Renal pelvis (tissue), 4 donors: ENCODE measurements around the gene TESMIN. TPM values are rescaled to one million over a fixed set of nuclear protein-coding genes. Genes with fewer than 3 reads are reported as not detected.

Experiments used
- DNase-seq: peaks from one replicate; pipeline ENCODE4 v3.0.0-alpha.2; 2013
- polyA plus RNA-seq, 3 donors: library from polyadenylated mRNA; unstranded; fragments of 120-200 nt; gene quantifications; one replicate each; pipeline ENCODE4 v1.2.1, GENCODE V29; 2013; ENCODE audit not compliant: insufficient read length in 3 of 3

Gene TESMIN
- polyA plus RNA-seq, 3 donors, result 17.0 to 21.5 (median 21.3) TPM

DNA sequence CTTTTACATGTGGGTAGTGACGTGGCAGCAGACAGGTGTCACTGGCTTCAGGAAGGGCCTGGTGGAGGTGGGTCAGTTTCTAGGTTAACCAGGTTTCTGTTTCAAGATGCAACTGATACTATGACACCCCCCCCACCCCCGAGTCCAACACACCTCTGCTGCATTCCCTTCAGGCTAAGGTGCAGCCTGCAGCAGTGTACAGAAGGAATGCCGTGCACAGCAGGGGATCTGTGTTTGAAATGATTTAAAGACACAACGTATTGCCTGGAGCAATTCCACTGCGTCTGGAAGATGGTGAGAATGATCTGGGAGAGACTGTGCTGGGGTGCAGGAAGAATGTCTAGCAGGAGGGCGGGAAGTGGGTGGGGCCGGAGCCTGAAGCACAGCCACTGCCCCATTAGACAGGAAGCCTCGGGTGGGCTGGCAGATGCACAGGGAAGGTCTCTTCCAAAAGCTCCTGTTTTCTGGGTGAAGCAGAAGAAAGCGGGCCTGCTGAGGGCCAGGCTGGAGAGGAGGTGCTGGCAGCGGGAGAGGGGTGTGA lies 11.9 kb upstream of the TESMIN start:
- DNase-seq, result no peak

DNA sequence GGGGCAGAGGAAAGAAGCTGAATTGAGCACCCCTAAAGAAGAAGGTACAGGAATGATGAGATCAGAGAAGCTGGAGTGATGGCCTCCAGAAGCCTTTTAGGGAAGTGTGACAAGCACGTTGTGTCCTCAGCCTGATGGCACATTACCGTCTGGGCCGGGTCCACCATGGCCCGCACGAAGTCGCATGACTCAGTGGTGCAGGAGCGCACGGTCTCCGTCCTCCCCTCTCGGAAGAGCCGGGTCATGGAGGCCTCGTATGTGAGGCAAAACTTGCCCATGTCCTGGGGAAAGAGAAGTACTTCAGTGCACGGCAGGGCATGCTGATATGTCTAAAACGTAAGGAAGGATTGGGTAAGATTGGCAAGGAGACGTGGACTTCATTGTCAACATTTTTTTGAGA lies 11.2 kb upstream of the TESMIN start:
- DNase-seq, result no peak

DNA sequence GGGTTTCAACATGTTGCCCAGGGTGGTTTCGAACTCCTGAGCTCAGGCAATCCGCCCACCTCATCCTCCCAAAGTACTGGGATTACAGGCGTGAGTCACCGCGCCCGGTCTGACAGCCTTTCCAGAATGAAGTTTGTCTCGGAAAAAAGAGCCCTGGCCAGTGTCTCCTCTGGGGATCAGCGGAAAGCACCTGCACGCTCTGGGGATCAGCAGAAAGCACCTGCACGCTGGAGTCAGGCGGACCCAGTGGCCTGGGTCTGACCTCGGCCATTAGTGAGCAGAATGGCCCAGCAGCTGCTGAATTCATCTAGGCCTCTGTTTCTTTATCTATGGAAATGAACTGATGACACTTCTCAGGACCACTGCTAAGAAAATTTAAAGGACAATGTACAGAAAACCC lies 10.5 kb upstream of the TESMIN start:
- no peak for DNase-seq

DNA sequence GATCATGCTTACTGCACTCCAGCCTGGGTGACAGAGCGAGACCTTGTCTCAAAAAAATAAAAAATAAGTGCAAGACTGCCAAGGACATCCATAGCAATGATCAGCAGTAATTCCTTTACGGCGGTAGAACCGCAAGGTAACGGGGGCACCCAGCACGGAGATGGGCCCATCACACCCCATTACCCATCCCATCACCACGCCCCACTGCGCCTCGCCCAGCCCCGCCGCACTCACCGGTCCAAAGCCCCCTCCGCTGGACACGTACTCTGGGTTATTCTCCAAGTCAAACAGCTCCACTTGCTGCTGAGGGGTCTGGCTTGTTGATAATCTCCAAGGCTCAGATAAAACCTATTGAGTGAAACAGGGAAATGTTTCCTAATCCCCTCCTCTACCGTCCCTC lies 8.7 kb upstream of the TESMIN start:
- no peak for DNase-seq

DNA sequence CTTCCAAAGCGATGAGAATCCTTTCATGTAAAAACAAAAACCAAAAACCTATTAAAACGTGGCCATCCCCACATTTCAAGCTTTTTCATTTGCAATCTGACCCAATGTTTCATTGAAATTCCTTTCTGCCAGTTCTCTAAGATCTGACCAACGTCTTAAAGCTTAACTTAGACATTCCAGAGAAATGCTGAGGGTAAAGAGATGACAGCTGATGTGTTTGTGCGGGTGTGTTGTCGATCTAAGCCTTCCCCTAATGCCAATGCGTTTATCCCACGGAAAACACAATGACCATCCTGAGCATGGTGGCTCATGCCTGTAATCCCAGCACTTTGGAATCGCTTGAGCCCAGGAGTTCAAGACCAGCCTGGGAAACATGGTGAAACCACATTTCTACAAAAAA lies 6.4 kb upstream of the TESMIN start:
- no peak for DNase-seq

DNA sequence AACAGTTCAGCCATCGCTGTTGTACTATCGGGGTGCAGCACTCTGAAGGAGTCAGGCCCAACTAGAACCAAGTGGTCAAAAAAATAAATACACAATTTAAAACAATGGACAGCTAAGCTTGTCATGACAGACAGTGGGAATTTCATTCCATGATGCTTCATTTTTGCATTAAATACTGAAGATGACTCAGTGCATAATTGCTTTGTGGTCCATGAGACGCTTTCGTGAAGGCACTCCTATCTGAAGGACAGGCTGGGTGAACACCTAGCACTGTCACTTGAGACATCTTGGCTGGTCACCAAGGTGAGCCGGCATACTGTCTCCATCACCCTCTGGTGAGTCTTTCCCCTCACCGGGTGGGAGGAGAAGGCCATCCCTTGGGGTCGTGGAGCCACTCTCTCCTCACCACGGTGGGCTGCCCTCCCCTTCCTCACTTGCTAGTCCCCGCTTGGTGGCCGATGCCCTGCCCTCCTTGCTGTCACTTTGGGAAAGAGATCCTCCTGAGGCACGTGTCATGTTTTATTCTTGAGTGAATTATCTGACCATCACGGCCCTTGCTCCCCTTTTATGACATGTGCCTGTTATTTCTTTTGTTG lies 4.9 kb upstream of the TESMIN start:
- no peak for DNase-seq

DNA sequence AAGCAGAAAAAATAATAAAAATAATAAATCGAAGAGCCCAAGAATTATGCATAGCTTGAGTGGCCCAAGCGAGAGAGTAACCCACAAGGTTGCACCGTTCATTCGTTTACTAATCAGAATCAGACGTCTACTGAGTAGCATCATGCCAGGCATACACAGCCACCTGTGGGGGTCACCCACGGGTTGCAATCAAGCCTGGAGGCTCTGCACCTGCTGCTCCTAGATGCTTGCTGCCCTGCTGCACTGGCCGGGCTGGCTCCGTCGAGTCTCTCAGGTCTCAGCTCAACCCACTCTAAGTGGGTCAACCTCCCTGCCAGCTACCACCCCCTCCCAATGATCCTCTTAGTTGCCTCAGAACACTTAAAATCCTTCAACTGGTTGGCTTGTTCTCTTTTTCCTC lies 2.0 kb upstream of the TESMIN start:
- DNase-seq, result no peak

DNA sequence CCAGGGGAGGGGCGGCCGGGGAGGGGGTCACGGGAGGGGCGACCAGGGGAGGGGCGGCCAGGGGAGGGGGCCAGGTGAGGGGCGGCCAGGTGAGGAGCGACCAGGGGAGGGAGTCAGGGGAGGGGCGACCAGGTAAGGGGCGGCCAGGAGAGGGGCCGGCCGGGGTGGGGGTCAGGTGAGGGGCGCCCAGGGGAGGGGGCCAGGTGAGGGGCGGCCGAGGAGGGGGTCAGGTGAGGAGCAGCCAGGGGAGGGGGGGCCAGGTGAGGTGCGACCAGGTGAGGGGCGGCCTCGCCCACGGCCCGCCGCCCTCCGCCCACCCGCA lies 355 bp downstream of the TESMIN start:
- no peak for DNase-seq

DNA sequence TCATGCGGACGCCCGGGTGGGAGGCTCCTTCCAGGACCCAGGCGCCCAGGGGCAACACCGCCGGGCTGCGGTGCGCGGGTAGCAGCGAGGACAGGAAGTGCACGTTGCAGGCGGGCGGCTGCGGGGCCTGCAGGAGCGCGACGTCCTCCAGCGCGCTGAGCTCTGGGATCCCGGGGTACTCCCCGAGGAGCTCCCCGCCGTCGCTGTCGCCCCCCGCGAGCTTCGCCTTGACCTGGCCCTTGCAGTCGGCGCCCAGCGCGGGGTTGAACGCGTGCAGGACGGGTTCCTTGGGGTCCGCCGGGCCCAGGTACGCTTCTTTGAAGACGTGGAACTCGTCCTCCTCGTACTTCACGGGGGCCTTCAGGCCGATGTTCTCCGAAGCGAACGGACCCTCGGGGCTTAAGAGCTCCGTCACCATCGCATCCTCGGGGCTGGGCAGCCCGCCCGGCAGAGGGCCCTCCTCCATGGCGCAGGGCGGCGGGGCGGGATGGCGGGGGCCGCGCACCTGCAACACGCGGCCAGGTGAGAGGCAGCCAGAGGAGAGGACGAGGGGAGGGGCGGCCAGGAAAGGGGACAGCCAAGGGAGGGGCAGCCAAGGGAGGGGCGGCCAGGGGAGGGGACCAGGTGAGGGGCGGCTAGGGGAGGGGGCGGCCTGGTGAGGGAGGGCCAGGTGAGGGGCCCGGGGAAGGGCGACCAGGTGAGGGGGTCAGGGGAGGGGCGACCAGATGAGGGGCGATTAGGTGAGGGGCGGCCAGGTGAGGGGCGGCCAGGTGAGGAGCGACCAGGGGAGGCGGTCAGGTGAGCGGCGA lies 921 bp downstream of the TESMIN start:
- DNase-seq, result no peak

DNA sequence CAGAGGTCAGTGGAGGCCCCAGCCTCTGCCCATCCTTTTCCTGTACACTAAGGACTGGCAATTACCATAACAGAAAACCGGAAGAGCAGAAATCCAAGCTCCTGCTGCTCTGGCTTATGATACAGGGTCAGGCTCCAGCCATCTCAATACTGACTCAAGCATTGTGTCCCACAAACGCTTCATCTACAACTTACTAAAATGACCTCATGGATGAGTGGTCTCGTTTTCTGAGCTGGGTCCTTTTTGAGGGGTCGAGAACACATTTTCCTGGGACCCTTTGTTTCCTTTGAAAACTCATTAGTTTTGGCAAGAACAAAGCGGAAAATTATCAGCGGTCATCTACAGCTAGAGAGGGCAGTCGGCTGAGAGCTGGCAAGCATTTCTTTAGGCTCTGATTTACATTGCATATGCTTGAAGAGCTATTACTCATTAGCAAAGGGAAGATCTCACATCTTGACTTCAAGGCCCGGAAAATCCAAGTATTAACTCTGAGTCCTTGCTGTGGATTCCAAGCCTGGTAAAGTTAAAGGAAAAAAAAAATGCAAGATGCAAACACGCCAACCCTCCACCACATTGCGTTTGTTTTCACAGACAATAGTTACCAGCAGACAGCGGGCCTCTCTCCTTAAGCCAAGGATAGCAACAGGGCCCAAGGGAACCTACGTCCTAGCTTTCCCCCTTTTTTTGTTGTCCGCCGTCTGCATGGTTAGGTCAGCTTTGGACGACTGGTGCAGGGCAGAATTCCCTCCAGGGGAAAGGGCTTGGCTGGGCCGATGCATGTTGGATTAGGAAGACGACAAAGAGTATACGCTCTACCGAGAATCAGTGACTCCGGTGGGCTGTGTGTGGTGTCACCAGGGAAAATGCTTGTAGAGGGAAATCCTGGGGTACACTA lies 1.8 kb downstream of the TESMIN start:
- DNase-seq, result no peak

DNA sequence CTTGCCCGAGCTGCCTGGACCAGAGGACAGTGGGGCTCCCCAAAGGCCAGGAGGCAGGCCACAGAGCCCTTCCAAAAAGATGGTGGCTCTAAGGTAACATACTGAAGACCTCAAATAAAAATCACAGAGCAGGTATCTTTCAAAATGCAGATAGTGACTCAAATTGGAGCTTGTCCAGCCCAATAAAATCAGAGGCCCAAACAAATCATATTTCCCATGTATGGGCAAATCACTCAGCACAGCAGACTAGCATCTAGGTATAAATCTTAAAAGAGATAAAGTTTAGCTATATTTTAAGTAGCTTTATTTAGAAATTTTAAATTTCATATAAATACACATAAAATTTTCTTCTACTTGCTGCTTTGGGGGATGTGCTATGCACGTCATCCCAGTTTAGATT lies 3.3 kb downstream of the TESMIN start:
- DNase-seq, result no peak

DNA sequence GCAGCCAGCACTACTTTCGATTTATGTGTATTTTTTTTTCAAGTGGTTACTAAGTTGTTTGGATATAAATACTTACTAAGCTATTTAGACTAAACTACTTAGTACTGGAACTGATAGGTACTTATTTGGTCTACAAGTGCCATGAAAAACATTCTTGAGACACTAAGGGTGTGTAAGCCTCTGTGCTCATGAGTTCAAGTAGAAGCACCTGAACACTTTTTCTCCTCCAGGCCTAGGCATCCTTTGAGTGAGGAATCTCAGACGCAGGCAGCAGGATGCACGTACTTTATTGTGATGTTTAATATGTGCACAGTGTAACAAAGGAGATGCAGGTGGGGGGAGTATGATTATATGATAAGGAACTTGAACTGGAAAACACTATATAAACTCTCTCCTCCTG lies 7.8 kb downstream of the TESMIN start:
- no peak for DNase-seq

DNA sequence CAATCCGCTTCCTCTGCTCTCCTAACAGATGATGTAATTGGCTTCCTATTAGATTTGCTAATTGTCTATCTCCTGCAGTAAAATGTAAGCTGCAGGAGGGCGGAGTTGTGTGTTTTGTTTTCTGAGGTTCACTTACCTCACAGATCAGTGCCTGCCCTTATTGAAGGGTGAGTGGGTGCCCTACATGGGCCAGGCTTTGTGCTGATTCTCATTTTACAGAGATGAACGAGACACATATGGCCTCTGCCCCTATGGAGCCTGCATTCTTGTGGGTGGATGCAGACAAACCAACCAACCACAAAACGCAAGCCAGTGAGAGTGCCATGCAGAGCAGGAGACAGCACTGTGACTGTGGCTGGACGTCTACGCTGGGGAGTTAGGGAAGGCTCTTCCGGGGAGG lies 9.9 kb downstream of the TESMIN start:
- no peak for DNase-seq

DNA sequence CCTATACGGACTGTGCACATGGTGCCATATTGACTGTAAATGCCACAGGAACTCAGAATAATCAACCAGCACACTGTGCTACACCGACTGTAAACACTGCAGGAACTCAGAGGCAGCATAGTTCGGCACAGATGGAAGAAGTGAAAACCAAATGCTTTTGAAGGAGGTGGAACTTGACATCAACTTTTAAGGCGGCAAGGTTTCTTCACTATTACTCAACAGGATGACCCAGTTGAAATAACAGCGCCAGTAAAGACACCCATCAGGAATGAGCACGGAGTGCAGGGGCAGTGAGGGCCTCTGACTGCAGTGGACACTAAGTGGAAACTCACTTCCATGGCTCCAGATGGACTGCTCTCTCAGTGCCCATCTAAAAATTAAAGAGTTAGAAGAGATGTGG lies 15.7 kb downstream of the TESMIN start:
- no peak for DNase-seq

DNA sequence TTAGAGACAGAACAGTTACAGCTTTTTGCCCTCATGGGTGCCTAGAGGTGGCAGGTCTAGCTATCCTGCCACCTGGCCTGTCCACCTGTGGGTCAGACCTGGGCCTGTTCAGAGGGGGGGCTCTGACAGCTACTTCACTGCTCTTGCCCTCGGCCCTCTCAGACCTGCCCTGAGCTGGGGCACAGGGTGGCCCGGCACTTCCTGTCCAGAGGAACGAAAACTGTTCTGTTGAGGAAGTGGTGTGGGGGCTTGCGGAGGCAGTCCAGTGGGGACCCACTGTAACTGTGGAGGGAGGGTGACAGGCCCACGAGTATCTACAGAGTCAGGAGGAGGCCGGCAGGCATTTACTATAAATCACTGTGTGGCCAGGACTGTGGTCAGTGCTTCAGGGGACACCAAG lies 16.2 kb downstream of the TESMIN start:
- DNase-seq, result no peak

DNA sequence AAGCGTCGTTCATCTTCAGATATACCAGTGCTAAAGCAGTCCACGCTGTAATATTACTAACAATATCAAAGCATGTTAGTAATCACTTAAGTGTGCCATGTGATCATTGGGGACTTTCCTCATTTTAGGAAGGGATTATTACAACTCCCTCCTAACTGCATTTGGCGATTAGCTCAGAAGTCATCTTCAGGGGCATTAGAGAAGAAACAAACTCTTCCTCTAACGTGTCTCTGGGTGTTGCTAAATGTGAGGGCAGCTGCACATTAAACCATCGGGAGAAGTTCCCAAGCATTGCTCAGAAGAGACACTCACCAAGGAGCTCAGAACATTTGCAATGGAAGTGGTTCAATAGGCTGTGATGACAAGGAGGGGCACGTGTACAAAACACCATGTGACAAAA lies 17.2 kb downstream of the TESMIN start:
- no peak for DNase-seq

DNA sequence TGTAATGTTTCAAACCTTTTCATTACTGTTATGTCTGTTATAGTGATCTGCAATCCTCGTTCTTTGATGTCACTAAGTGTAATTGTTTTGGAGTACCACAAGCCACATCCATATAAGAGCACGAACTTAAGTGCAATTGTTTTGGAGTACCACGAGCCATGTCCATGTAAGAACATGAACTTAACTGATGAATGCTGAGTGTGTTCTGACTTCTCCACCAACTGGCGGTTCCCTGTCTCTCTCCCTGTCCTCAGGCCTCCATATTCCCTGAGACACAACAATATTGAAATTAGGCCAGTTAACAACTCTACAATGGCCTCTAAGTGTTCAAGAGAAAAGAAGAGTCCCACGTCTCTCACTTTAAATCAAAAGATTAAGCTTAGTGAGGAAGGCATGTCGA lies 23.5 kb downstream of the TESMIN start:
- DNase-seq, result no peak

DNA sequence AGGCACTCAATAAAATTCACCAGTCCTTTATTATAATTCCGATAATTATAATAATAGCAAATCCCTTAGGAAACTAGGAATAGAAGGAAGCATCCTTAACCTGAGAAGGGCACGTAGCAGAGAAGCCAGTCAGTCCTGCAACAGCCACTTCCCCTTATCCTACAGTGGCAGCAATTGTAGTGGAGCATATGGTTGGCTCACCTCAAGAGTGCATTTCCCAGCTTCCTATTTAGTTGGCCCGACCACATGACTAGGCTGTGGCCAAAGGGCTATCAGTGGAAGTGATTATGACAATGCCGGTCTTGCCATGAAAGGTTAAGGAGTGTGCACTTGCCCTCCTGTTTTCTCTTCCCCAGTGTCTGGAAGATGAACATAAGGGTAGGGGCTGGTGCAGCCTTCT lies 27.0 kb downstream of the TESMIN start:
- DNase-seq, result no peak

DNA sequence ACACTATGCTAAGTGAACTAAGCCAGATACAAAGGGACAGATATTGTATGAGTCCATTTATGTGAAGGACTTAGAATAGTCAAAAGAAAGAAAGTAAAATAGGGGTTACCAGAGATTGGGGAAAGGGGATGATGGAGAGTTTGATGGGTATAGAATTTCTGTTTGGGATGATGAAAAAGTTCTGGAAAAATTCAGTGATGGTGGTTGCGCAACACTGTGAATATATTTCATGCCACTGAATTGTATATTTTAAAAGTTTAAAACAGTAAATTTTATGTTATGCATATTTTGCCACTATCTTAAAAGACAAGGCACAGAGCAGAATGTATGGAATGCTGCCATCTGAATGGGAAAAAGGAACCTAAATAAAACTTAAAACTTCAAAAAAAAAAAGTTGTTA lies 29.2 kb downstream of the TESMIN start:
- no peak for DNase-seq

DNA sequence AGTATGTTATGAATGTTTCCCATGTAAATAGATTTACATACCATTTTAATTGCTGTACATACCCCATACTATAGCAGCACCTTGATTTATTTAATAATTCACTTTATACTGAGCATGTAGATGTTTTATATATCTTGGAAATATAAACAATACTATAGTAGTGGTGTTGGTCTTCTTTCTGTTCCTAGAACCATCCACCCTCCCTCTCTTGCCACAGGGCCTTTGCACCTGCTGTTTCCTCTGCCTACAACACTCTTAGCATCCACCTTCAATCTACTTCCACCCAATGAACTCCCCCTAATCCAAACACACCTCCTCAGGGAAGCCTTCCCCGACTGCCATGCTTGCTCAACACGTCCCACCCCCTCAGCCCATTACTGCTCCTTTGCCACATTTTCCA lies 30.2 kb downstream of the TESMIN start:
- DNase-seq, result no peak

DNA sequence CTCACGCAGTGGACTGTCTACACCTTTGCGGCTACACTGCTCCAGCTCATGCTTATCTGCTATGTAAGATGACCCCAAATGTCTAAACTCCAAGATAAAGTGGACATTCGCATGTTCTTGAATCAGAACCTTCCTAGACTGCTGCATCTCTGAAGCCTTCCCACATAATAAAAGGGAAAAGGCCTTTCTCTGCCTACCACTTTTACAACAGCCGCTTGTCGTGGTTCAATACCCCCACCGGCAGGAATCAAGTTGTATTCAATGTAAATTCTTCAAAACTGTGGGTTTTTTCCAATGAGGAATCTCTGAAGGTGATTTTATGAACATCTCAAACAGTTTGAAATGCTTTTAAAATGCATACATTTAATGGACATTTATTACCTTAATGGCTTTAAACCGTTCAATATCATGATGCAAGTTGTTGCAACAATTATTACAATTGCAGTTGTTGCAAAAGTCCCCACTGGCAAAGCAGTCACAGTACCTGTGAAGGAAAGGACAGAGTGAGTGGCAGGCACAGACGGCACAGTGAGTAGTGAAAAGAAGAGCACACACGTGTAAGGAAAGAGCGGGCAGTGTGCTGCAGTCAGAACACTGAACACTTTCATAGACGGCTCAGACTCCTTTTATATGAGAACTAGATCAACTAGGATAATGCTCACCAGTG lies 35.7 kb downstream of the TESMIN start:
- DNase-seq, result no peak
